GM12878 (cell line): ENCODE data around the gene PTPRN2. TPM values are rescaled to one million over a fixed set of nuclear protein-coding genes. Genes with fewer than 3 reads are reported as not detected.

ENCODE experiments used
- ATAC-seq: fragments of 200-7000 bp; cut with Tn5 transposase; 3 replicates; pipeline ENCODE4 v1.9.1; 2020; ENCODE audit warnings: mild to moderate bottlenecking, moderate library complexity
- BruUV-seq: library from RNA; stranded (reverse); fragments of 400-500 nt; replicated peaks from 2 replicates; lab custom pipeline; 2021; lab: Mats Ljungman, UMichigan
- CTCF ChIA-PET: fragments of 300-600 bp; sonication (Branson Sonifier 250); formaldehyde crosslinking; extraction: SDS; loops from one replicate; lab custom pipeline; 2021; ENCODE audit warnings: inconsistent platforms; lab: Yijun Ruan, JAX
- POLR2A ChIA-PET: fragments of 350-600 bp; formaldehyde crosslinking; extraction: SDS; loops from one replicate; lab custom pipeline; 2021; ENCODE audit warnings: inconsistent platforms; lab: Charles Lee
- RAD21 ChIA-PET: fragments of 300-600 bp; sonication (Branson Sonifier 250); formaldehyde crosslinking; loops from one replicate; lab custom pipeline; 2023; ENCODE audit warnings: antibody characterized with exemption; ENCODE audit not compliant: unreplicated experiment; lab: Charles Lee
- SMC1A ChIA-PET: fragments of 300-600 bp; sonication (Branson Sonifier 250); formaldehyde crosslinking; loops from one replicate; lab custom pipeline; 2023; ENCODE audit not compliant: unreplicated experiment, uncharacterized antibody; lab: Charles Lee
- DNase-seq: peaks from one replicate; pipeline ENCODE4 v3.0.0-alpha.2; 2011; ENCODE audit warnings: low read depth, low spot score
- FAIRE-seq: peaks from 3 replicates; lab custom pipeline; 2011; peaks lifted over from hg19 to GRCh38; lab: Jason Lieb, UNC
- H2AFZ ChIP-seq: 2 replicates; pipeline ENCODE4 v1.6.0; 2011; ENCODE audit warnings: low read depth, low read length, control low read depth; ENCODE audit not compliant: control insufficient read depth
- H3K27ac ChIP-seq: 2 replicates; pipeline ENCODE4 v1.5.1; 2011; ENCODE audit warnings: control low read depth; ENCODE audit not compliant: control insufficient read depth, insufficient read depth
- H3K27me3 ChIP-seq, 2 experiments: replicated peaks in 1 of 2; 2 replicates each; pipeline versions ENCODE4 v1.6.0 to v1.6.1; 2011; ENCODE audit warnings: low read length in 1 of 2; ENCODE audit not compliant: control insufficient read depth in 2 of 2, insufficient read depth in 2 of 2
- H3K36me3 ChIP-seq, 2 experiments: 2 replicates each; pipeline ENCODE4 v1.5.1; 2011; ENCODE audit warnings: low read length in 1 of 2; ENCODE audit not compliant: control insufficient read depth in 2 of 2, insufficient read depth in 2 of 2
- H3K4me1 ChIP-seq: 2 replicates; pipeline ENCODE4 v1.6.1; 2011; ENCODE audit warnings: mild to moderate bottlenecking, low read length, moderate library complexity, mixed read lengths; ENCODE audit not compliant: control insufficient read depth, insufficient read depth
- H3K4me2 ChIP-seq: 2 replicates; pipeline ENCODE4 v1.6.0; 2011; ENCODE audit warnings: control low read depth; ENCODE audit not compliant: control insufficient read depth, insufficient read depth
- H3K4me3 ChIP-seq: fragments of 200-600 bp; sonication (generic); 2 replicates; pipeline ENCODE4 v1.5.1; 2016
- H3K79me2 ChIP-seq: 2 replicates; pipeline ENCODE4 v1.6.0; 2011; ENCODE audit warnings: low read length; ENCODE audit not compliant: control insufficient read depth, insufficient read depth
- H3K9ac ChIP-seq: 2 replicates; pipeline ENCODE4 v1.8.0; 2011; ENCODE audit warnings: low read length, control low read depth, mixed read lengths; ENCODE audit not compliant: control insufficient read depth, insufficient read depth
- H3K9me3 ChIP-seq: replicated peaks from 3 replicates; pipeline ENCODE4 v1.5.1; 2011; ENCODE audit warnings: mild to moderate bottlenecking, low read length; ENCODE audit not compliant: control insufficient read depth, insufficient read depth
- H4K20me1 ChIP-seq: 2 replicates; pipeline ENCODE4 v1.6.0; 2011; ENCODE audit not compliant: control insufficient read depth, insufficient read depth
- CBX3 ChIP-seq: fragments of 200-600 bp; sonication (generic); IDR thresholded peaks from 2 replicates; pipeline ENCODE4 v1.6.1; 2016; ENCODE audit warnings: low read depth, borderline replicate concordance
- CEBPZ ChIP-seq: fragments of 150-350 bp; IDR thresholded peaks from 2 replicates; pipeline ENCODE4 v1.6.1; 2016; ENCODE audit warnings: low read depth, low read length
- EGR1 ChIP-seq, 2 experiments: IDR thresholded peaks; 1 replicate in 1 of 2; 2 replicates in 1 of 2; pipeline ENCODE4 v1.6.1; 2011 to 2012; ENCODE audit warnings: low read depth in 2 of 2, low read length in 2 of 2, borderline replicate concordance in 1 of 2, mild to moderate bottlenecking in 1 of 2, moderate library complexity in 1 of 2
- LARP7 ChIP-seq: fragments of 450-650 bp; IDR thresholded peaks from 2 replicates; pipeline ENCODE4 v1.6.1; 2017; ENCODE audit warnings: mild to moderate bottlenecking
- MEF2A ChIP-seq: IDR thresholded peaks from 2 replicates; pipeline ENCODE4 v1.6.1; 2011; ENCODE audit warnings: low read depth, mild to moderate bottlenecking, low read length, moderate library complexity; ENCODE audit not compliant: insufficient read depth
- MYB ChIP-seq: fragments of 150-350 bp; IDR thresholded peaks from 2 replicates; pipeline ENCODE4 v1.6.1; 2014; ENCODE audit warnings: mild to moderate bottlenecking, low read depth, low read length, borderline replicate concordance
- NFXL1 ChIP-seq: fragments of 450-650 bp; IDR thresholded peaks from 2 replicates; pipeline ENCODE4 v1.6.1; 2017; ENCODE audit warnings: antibody characterized with exemption, mild to moderate bottlenecking, borderline replicate concordance
- PAX8 ChIP-seq: fragments of 450-650 bp; IDR thresholded peaks from 2 replicates; pipeline ENCODE4 v1.6.1; 2017; ENCODE audit warnings: mild to moderate bottlenecking, moderate library complexity
- WGBS: methylation state at CpG from one replicate; pipeline ENCODE4 v1.1.6; 2016; ENCODE audit warnings: low lambda C conversion rate; ENCODE audit not compliant: insufficient replicate concordance, insufficient coverage; ENCODE audit errors: missing lambda C conversion rate; 5-methylcytosine and 5-hydroxymethylcytosine counted together
- in situ Hi-C: fragments of 300-500 bp; cut with MboI; formaldehyde crosslinking; loops from 9 replicates; pipeline ENCODE4 v1.14.3; 2018; ENCODE audit warnings: mixed read lengths
- intact Hi-C: fragments of 100-400 bp; cut with micrococcal nuclease; formaldehyde crosslinking; loops from one replicate; pipeline ENCODE4 v1.14.2; 2022; ENCODE audit not compliant: unreplicated experiment
- polyA plus RNA-seq, 11 experiments: library from polyadenylated mRNA; depleted of rRNA in 4 of 11; unstranded in 6 of 11; stranded (reverse) in 5 of 11; fragments of >200 nt; fragmentation: Nextera tagmentation in 4 of 11; fragmentation: Illumina TruSeq in 1 of 11; extraction: Ambion mirVana in 4 of 11; extraction: Trizol in 1 of 11; gene quantifications; 1 replicate in 1 of 11; 2 replicates in 10 of 11; pipeline versions ENCODE4 v1.2.1 to v1.2.3, GENCODE V29; 2011 to 2016; ENCODE audit warnings: inconsistent platforms in 2 of 11, missing spikeins in 2 of 11, low read depth in 1 of 11
- total RNA-seq, 4 experiments: library from RNA; depleted of rRNA in 3 of 4; stranded (reverse); fragments of >200 nt in 3 of 4; fragmentation: Illumina TruSeq in 1 of 4; extraction: Trizol in 1 of 4; gene quantifications; 2 replicates each; pipeline versions ENCODE4 v1.2.1 to v1.2.3, GENCODE V29; 2013 to 2021

Gene PTPRN2
- total and polyA plus RNA-seq, 10 of the 15 experiments (the other 5 are each of a cell fraction or from before 2014, with no cell fraction given): 5.4 TPM; not detected in 9

DNA sequence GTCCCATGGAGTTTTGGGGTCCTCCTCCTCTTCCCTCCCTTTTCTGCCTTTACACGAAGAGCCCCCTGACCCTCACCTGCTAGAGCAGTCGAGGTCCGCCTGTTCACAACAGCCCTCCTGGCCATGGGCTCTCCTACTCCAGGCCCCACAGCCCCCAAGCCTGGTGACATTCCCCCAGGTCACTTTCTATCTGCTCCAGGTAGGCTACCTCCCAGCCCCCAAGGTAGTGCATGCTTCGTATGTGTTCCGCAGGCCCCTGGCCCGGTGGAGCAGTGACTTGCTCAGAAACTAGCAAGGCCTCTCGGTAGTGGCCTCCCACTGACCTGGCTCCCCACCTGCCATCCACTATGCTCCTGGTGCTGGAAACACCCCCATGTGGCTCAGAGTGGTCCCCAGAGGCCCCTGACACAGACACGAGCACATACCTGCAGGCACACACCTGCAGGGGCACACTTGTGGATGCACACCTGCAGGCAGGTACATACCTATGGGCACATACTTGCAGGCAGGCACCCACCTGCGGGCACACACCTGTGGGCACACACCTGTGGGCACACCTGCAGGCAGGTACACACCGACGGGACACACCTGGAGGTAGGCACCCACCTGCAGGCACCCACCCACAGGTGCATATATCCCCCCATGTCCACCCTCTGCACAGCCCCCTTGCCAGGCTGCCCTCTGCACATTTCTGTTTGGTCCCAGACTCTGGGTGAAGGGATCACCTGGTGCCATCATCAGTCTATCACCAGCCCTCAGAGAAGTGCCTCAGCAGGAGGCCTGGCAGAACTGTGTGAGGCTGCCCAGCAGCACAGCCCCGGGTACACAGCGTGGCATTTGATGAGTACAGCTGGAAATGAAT, 322.5 kb downstream of the PTPRN2 start:
- 51% methylated on average over 12 of the region's 13 CpGs for WGBS
- in situ Hi-C loops: no loop called here
- no peak for DNase-seq
- CTCF ChIA-PET: no interaction called here
- no peaks in the 10 kb centered on the region for H4K20me1 ChIP-seq
- SMC1A ChIA-PET: no interaction called here
- no peaks in the 10 kb centered on the region for H3K4me1 ChIP-seq
- RAD21 ChIA-PET: no interaction called here
- ATAC-seq: no peak
- no peaks in the 10 kb centered on the region for H3K79me2 ChIP-seq
- H3K27ac ChIP-seq: no peak overlapping the region
- no TSS peak for BruUV-seq
- POLR2A ChIA-PET: no interaction called here
- TF ChIP-seq NFXL1 (no peak), CBX3 (no peak), PAX8 (no peak), MYB (no peak), LARP7 (no peak), EGR1 (IDR thresholded peaks at IDR 0.05; ENCODE audit: borderline replicate concordance in 1 of 2, low read depth in 2 of 2, low read length in 2 of 2) (no peak), MEF2A (no peak), CEBPZ (no peak)
- H3K27me3 ChIP-seq: no peaks in the 10 kb centered on the region
- H3K4me3 ChIP-seq: no peak overlapping the region
- intact Hi-C loops: no loop called here
- H3K4me2 ChIP-seq: no peak overlapping the region
- no peak overlapping the region for H2AFZ ChIP-seq
- H3K36me3 ChIP-seq: no peaks in the 10 kb centered on the region
- H3K9ac ChIP-seq: no peak overlapping the region
- H3K9me3 ChIP-seq: peaks cover 7% of the 10 kb centered on the region; the same call in 1 of the 3 replicates
- no peak for FAIRE-seq
